ENCODE data around the gene SCEL.
"Not testable (repeated sequence)": the region's sequence is repeated elsewhere in the genome, so short reads cannot be mapped to it uniquely, and the experiment has no call there.

The SCEL gene

DNA sequence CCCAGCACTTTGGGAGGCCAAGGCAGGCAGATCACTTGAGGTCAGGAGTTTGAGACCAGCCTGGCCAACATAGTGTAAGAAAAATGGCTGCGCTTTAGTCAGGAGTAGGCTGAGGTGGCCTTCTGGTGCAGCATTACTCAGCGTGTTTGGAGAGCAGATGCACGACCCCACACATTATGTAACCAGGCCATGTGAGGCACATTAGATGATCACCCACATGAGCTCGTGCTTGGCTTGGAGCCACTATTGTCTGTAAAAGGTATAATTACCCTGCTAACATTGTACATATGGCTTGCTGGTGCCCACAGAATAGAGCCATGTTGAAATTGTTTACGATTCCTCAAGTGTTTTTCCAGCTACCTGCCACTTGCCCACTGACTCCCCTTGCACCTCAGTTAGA, 24.0 kb upstream of the SCEL start:
- TF ChIP-seq, protein P1, sequence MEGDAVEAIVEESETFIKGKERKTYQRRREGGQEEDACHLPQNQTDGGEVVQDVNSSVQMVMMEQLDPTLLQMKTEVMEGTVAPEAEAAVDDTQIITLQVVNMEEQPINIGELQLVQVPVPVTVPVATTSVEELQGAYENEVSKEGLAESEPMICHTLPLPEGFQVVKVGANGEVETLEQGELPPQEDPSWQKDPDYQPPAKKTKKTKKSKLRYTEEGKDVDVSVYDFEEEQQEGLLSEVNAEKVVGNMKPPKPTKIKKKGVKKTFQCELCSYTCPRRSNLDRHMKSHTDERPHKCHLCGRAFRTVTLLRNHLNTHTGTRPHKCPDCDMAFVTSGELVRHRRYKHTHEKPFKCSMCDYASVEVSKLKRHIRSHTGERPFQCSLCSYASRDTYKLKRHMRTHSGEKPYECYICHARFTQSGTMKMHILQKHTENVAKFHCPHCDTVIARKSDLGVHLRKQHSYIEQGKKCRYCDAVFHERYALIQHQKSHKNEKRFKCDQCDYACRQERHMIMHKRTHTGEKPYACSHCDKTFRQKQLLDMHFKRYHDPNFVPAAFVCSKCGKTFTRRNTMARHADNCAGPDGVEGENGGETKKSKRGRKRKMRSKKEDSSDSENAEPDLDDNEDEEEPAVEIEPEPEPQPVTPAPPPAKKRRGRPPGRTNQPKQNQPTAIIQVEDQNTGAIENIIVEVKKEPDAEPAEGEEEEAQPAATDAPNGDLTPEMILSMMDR (IDR thresholded peaks at IDR 0.05; ENCODE audit: low read depth, low read length, missing control alignments): no peak
- DNase-seq (ENCODE audit: extremely low read depth, low read depth): no peak
- no peak overlapping the region for H3K4me3 ChIP-seq (replicated peaks; ENCODE audit: low read depth, low read length)

DNA sequence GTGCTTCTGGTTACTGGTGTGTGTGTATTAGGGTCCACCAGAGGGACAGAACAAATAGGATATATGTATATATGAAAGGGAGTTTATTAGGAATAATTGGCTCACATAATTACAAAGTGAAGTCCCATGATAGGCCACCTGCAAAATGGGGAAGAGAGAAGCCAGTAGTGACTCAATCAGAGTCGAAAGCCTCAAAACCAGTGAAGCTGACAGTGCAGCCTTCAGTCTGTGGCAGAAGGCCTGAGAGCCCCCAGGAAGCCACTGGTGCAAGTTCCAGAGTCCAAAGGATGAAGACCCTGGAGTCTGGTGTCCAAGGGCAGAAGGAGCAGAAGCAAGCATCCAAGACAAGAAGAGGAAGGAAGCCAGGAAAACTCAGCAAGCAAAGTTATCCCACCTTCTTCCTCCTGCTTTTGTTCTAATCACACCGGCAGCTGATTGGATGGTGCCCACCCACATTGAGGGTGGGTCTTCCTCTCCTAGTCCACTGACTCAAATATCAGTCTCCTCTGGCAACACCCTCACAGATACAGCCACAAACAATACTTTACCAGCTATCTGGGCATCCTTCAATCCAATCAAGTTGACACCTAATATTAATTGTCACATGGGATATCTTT, 21.7 kb upstream of the SCEL start:
- TF ChIP-seq, protein P1 (IDR thresholded peaks at IDR 0.05; ENCODE audit: low read depth, low read length, missing control alignments): no peak
- DNase-seq (ENCODE audit: extremely low read depth, low read depth): no peak
- H3K4me3 ChIP-seq (replicated peaks; ENCODE audit: low read depth, low read length): no peak overlapping the region

DNA sequence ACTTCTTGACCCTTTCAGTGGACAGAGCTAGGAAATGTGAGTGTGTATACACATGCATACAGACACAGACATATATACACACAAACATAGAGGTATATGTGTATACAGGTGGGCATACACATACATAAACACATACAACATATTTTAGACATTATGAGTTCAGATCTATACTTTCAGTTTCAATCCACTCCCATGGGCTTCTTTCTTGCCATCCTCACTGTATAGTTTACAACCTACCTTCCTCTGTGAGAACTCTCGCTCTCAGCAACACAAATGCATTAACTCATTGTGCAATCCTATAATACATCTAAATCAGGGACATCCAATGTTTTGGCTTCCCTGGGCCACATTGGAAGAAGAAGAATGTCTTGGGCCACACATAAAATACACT, 21.2 kb upstream of the SCEL start:
- DNase-seq (ENCODE audit: extremely low read depth, low read depth): no peak
- H3K4me3 ChIP-seq (replicated peaks; ENCODE audit: low read depth, low read length): no peak overlapping the region
- TF ChIP-seq, protein P1 (IDR thresholded peaks at IDR 0.05; ENCODE audit: low read depth, low read length, missing control alignments): no peak

DNA sequence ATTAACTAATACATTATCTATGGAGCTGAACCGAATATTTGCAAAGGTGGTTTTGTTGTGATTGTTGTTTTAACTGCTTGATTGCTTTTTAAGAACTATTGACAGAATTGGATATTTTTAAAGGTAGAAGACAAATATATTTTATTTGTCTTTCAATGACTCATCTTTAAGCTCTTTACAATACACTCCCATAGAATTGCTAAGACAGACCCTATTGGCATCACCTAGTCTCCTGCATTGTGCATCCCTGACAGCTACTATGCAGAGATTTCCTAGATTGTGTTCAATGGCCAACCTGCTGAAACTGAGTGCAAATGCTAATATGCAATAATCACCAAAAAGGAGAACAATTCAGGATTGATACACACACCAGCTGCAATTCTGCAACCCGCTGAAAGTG, 19.7 kb upstream of the SCEL start:
- TF ChIP-seq, protein P1 (IDR thresholded peaks at IDR 0.05; ENCODE audit: low read depth, low read length, missing control alignments): no peak
- H3K4me3 ChIP-seq (replicated peaks; ENCODE audit: low read depth, low read length): no peak overlapping the region
- no peak for DNase-seq (ENCODE audit: extremely low read depth, low read depth)

DNA sequence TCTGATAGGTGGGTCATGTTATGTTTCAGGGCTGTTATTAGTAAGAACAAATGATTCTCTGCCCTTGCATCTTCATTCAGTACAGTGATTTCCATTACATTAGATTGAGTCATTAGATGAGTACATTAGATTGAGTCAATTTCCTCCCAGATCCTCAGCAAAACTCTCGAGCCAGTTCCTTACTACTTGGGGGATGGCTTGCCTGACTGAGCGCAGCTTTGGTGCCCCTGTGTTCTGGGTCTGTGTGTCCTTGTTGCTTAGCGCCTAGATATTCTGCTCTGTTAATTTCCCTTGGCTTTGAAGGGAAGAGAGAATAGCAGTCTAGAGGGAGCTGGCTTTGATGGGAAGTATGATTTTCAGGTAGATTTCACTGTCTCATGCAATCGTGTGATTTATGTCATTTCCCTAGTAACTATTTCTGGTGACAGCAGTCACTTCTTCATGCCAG, 19.1 kb upstream of the SCEL start:
- no peak overlapping the region for H3K4me3 ChIP-seq (replicated peaks; ENCODE audit: low read depth, low read length)
- TF ChIP-seq, protein P1 (IDR thresholded peaks at IDR 0.05; ENCODE audit: low read depth, low read length, missing control alignments): no peak
- no peak for DNase-seq (ENCODE audit: extremely low read depth, low read depth)

DNA sequence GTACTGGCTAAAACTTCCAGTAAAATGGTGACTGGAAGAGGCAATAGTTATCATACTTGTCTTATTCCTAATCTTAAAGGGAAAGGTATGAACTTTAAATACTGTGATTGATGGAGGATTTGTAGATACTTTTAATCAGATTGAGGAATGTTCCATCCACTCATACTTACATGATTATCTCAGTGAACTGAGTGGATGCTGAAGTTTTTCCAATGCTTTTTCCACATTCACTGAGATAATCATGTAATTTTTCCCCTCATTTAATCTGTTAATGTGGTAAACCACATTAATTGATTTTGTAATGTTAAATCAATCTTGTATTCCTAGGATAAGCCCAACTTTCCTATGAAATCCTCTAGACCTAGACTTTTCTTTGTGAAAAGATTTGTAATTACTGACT, 17.2 kb upstream of the SCEL start:
- TF ChIP-seq, protein P1 (IDR thresholded peaks at IDR 0.05; ENCODE audit: low read depth, low read length, missing control alignments): no peak
- DNase-seq (ENCODE audit: extremely low read depth, low read depth): no peak
- H3K4me3 ChIP-seq (replicated peaks; ENCODE audit: low read depth, low read length): no peak overlapping the region

DNA sequence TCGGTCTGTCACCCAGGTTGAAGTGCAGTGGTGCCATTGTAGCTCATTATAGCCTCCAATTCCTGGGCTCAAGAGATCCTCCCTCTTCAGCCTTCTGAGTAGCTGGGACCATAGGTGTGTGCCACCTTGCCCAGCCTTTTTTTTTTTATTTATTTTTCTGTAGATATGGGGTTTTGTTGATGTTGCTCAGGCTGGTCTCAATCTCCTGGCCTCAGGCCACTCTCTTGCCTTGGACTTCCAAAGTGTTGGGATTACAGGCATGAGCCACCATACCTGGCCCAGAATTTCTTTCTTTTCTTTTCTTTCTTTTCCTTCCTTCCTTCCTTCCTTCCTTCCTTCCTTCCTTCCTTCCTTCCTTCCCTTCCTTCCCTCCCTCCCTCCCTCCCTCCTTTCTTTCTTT, 16.1 kb upstream of the SCEL start:
- DNase-seq (ENCODE audit: extremely low read depth, low read depth); H3K4me3 ChIP-seq (replicated peaks; ENCODE audit: low read depth, low read length): not testable (repeated sequence)

All from HFF-Myc (cell line).